Kidney (tissue), 14 donors: Measurements from ENCODE around the gene TANGO2. TPM values are rescaled to one million over a fixed set of nuclear protein-coding genes. Genes with fewer than 3 reads are reported as not detected.

Experiments
- DNase-seq, 5 donors: peaks; one replicate each; pipeline ENCODE4 v3.0.0-alpha.2; 2013 to 2020
- FAIRE-seq: peaks from 2 replicates; lab custom pipeline; 2012; peaks lifted over from hg19 to GRCh38; lab: Jason Lieb, UNC
- H3K27ac ChIP-seq, 2 donors: one replicate each; pipeline ENCODE4 v1.7.0; 2013; ENCODE audit warnings: low read depth in 2 of 2, low read length in 2 of 2, inconsistent platforms in 1 of 2
- H3K27me3 ChIP-seq: one replicate; pipeline ENCODE4 v1.7.1; 2013; ENCODE audit warnings: low read length, inconsistent platforms; ENCODE audit not compliant: control insufficient read depth, insufficient read depth
- H3K36me3 ChIP-seq, 3 donors: one replicate each; pipeline versions ENCODE4 v1.7.0 to v1.7.1; 2013; ENCODE audit warnings: low read length in 3 of 3, control low read depth in 1 of 3, inconsistent platforms in 1 of 3; ENCODE audit not compliant: insufficient read depth in 3 of 3, control insufficient read depth in 2 of 3
- H3K4me1 ChIP-seq, 3 donors: one replicate each; pipeline versions ENCODE4 v1.7.0 to v1.7.1; 2013; ENCODE audit warnings: low read length in 3 of 3, inconsistent platforms in 1 of 3, low read depth in 1 of 3; ENCODE audit not compliant: control insufficient read depth in 2 of 3, insufficient read depth in 2 of 3
- H3K4me3 ChIP-seq, 3 donors: one replicate each; pipeline versions ENCODE4 v1.7.0 to v1.8.1; 2013; ENCODE audit warnings: low read length in 3 of 3, control low read depth in 1 of 3, inconsistent platforms in 1 of 3
- H3K9ac ChIP-seq, 3 donors: one replicate each; pipeline versions ENCODE4 v1.7.0 to v1.7.1; 2013; ENCODE audit warnings: low read length in 3 of 3, control low read depth in 1 of 3, inconsistent platforms in 1 of 3
- H3K9me3 ChIP-seq, 3 donors: one replicate each; pipeline versions ENCODE4 v1.7.0 to v1.7.1; 2013; ENCODE audit warnings: low read length in 3 of 3, control low read depth in 1 of 3, inconsistent platforms in 1 of 3; ENCODE audit not compliant: control insufficient read depth in 2 of 3, insufficient read depth in 1 of 3
- intact Hi-C: fragments of 100-400 bp; cut with DNase I; formaldehyde crosslinking; loops from one replicate; pipeline ENCODE4 v1.11.1; 2022
- polyA plus RNA-seq: library from polyadenylated mRNA; stranded (reverse); fragments of 350-450 nt; fragmentation: Illumina TruSeq; extraction: RNeasy Lipid Tissue Mini Kit (QIAGEN cat#74804); gene quantifications from one replicate; pipeline ENCODE4 v1.2.3, GENCODE V29; 2014; ENCODE audit warnings: low read depth, low replicate concordance; ENCODE audit not compliant: insufficient read depth
- total RNA-seq: library from RNA; stranded (reverse); fragmentation: NEBNext Ultra II Directional; extraction: Animal tissue kit (Norgen Biotek cat#: 25700); gene quantifications from one replicate; pipeline ENCODE4 v1.2.1, GENCODE V29; 2021
- TF ChIP-seq, protein P1 (sequence below): IDR thresholded peaks from 3 replicates; pipeline ENCODE4 v1.5.1; 2012; ENCODE audit warnings: mild to moderate bottlenecking, moderate library complexity, borderline replicate concordance; ENCODE audit not compliant: insufficient read depth; ENCODE audit errors: extremely low read depth
- donor health status: control.
- donor health status: control.
- donor health status: control.
- donor health status: control.
- donor health status: control.
- donor health status: DM: yes; HTN: yes; CAD: no.
- donor health status: Normal renal cell carcinoma (clear cell type).

Gene TANGO2
- total and polyA plus RNA-seq, 2 donors from 2014 or later: 27.7 to 37.3 TPM

DNA sequence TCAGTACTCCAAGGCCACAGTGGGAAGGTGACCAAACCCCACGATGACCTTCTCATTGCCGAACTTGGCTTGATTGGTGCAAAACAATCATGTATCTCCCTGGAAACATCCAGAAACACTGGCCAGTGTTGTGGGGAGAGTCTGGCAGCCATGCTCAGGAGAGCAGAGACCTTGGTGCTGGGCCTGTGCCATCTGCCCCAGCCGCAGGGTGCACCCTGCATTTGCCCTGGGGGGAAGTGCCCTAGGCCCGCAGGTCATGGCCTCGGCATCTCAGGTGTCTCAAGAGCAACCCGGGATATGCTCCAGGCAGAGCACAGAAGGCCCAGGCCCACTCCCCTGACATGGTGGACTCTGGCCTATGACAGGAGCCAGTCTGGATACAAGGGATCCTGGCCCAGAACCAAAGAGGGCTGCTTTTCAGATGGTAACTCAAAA is 28.0 kb upstream of the TANGO2 start:
- TF ChIP-seq, protein P1, sequence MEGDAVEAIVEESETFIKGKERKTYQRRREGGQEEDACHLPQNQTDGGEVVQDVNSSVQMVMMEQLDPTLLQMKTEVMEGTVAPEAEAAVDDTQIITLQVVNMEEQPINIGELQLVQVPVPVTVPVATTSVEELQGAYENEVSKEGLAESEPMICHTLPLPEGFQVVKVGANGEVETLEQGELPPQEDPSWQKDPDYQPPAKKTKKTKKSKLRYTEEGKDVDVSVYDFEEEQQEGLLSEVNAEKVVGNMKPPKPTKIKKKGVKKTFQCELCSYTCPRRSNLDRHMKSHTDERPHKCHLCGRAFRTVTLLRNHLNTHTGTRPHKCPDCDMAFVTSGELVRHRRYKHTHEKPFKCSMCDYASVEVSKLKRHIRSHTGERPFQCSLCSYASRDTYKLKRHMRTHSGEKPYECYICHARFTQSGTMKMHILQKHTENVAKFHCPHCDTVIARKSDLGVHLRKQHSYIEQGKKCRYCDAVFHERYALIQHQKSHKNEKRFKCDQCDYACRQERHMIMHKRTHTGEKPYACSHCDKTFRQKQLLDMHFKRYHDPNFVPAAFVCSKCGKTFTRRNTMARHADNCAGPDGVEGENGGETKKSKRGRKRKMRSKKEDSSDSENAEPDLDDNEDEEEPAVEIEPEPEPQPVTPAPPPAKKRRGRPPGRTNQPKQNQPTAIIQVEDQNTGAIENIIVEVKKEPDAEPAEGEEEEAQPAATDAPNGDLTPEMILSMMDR: no peak
- Histone ChIP-seq H3K4me3 (no peak overlapping the region), H3K9me3 (no peaks in the 10 kb centered on the region), H3K27me3 (no peaks in the 10 kb centered on the region), H3K36me3 (no peaks in the 10 kb centered on the region), H3K4me1 (peaks cover 0 to 19% (median 0%) of the 10 kb centered on the region in 3 donors), H3K27ac (no peak overlapping the region), H3K9ac (no peak overlapping the region)
- FAIRE-seq: no peak
- intact Hi-C loops: no loop called here
- DNase-seq: peak in 1 of 5 donors; percentile 54

DNA sequence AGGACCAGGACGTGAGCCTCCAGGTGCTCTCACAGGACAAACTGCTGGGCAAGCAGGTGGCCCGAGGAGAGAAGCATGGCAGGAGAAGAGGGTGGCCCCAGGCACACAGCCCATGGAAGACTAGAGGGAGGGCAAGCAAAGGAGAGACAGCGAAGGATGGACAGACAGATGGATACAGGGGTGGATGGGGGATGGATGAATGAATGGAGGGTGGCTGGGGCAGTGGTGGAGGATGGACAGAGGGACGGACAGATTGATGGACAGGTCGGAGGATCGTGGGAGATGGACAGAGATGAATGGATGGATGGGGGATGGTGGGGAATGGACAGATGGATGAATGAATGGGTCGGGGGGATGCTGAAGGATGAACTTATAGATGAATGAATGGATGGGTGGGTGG is 27.0 kb upstream of the TANGO2 start:
- intact Hi-C loops: no loop called here
- H3K9ac ChIP-seq: no peak overlapping the region
- FAIRE-seq (no peak), DNase-seq (peak in 1 of 5 donors; percentile 39)
- peaks cover 0 to 25% (median 5%) of the 10 kb centered on the region in 3 donors for H3K4me1 ChIP-seq
- no peak overlapping the region for H3K27ac ChIP-seq
- H3K27me3 ChIP-seq: no peaks in the 10 kb centered on the region
- TF ChIP-seq, protein P1: no peak
- H3K9me3 ChIP-seq: no peaks in the 10 kb centered on the region
- H3K4me3 ChIP-seq: no peak overlapping the region
- no peaks in the 10 kb centered on the region for H3K36me3 ChIP-seq

DNA sequence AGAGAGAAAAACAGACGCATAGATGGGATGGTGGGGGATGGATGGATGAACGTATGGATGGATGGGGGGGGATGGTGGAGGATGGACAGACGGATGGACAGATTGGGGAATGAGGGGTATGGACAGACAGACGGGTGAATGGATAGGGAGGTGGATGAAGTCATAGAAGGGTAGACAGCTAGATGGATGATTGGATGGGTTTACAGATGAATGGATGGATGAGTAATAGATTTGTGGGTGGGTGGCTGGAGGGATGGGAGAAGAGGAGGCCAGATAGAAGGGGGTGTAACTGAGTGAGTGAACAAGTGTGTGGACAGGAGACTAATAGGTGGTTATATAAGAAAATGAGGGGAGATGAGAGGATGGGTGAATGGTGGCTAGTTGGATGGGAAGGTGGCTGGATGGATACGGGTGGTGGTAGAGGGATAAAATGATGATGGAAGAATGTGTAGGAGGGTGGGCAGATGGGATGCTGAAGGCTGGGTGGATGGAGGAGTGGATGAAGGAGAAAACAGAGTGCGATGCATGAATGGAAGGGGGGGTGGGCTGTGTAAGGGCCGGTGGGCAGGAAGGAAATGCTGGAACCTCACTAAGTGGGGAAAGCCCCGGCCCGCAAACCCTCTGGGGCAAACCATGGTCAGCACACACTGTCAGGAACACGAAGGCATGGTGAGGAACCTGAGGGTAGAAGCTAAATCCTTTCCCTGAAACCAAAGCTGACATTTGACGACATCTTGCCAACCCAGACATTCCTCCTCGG is 25.9 kb upstream of the TANGO2 start:
- TF ChIP-seq, protein P1: no peak
- no peak overlapping the region for H3K9ac ChIP-seq
- H3K27ac ChIP-seq: peak overlapping the region; percentile 76 to 77
- H3K36me3 ChIP-seq: no peaks in the 10 kb centered on the region
- H3K27me3 ChIP-seq: no peaks in the 10 kb centered on the region
- no peak overlapping the region for H3K4me3 ChIP-seq
- H3K9me3 ChIP-seq: no peaks in the 10 kb centered on the region
- FAIRE-seq (no peak), DNase-seq (peak in 1 of 5 donors; percentile 2)
- H3K4me1 ChIP-seq: peaks cover 0 to 32% (median 8%) of the 10 kb centered on the region in 3 donors
- intact Hi-C loops: no loop called here
